ENCODE measurements around the gene HNRNPA2B1.
"Not testable (repeated sequence)": the region's sequence is repeated elsewhere in the genome, so short reads cannot be mapped to it uniquely, and the experiment has no call there.

The HNRNPA2B1 gene

GRCh38 chr7:26183545-26184280 lies 16.8 kb downstream of the HNRNPA2B1 start:
- no peak for DNase-seq

GRCh38 chr7:26182706-26183105 lies 17.8 kb downstream of the HNRNPA2B1 start:
- DNase-seq: no peak

GRCh38 chr7:26182283-26182682 lies 18.3 kb downstream of the HNRNPA2B1 start:
- DNase-seq: no peak

- no peak for DNase-seq
These were observed 18.9 kb downstream of the HNRNPA2B1 start for GRCh38 chr7:26181474-26182227.

GRCh38 chr7:26180792-26181198 lies 19.8 kb downstream of the HNRNPA2B1 start:
- no peak for DNase-seq

- no peak for DNase-seq
These were observed 20.6 kb downstream of the HNRNPA2B1 start for GRCh38 chr7:26179826-26180497.

- DNase-seq: no peak
These were observed 21.1 kb downstream of the HNRNPA2B1 start for GRCh38 chr7:26179422-26179821.

GRCh38 chr7:26178272-26178960 lies 22.1 kb downstream of the HNRNPA2B1 start:
- no peak for DNase-seq

GRCh38 chr7:26177269-26177668 lies 23.3 kb downstream of the HNRNPA2B1 start:
- not testable (repeated sequence) for DNase-seq

- DNase-seq: not testable (repeated sequence)
These were observed 23.9 kb downstream of the HNRNPA2B1 start for GRCh38 chr7:26176696-26177095.

GRCh38 chr7:26175903-26176302 lies 24.6 kb downstream of the HNRNPA2B1 start:
- not testable (repeated sequence) for DNase-seq

- DNase-seq: no peak
These were observed 28.5 kb downstream of the HNRNPA2B1 start for GRCh38 chr7:26172048-26172447.

- no peak for DNase-seq
These were observed 28.9 kb downstream of the HNRNPA2B1 start for GRCh38 chr7:26171601-26172000.

- no peak for DNase-seq
These were observed 29.9 kb downstream of the HNRNPA2B1 start for GRCh38 chr7:26170663-26171062.

- DNase-seq: no peak
These were observed 31.3 kb downstream of the HNRNPA2B1 start for GRCh38 chr7:26169271-26169670.

GRCh38 chr7:26168458-26169023 lies 32.0 kb downstream of the HNRNPA2B1 start:
- DNase-seq: no peak

GRCh38 chr7:26167303-26167934 lies 33.1 kb downstream of the HNRNPA2B1 start:
- no peak for DNase-seq

- no peak for DNase-seq
These were observed 33.8 kb downstream of the HNRNPA2B1 start for GRCh38 chr7:26166684-26167266.

GRCh38 chr7:26165950-26166683 lies 34.4 kb downstream of the HNRNPA2B1 start:
- no peak for DNase-seq

GRCh38 chr7:26163804-26164203 lies 36.7 kb downstream of the HNRNPA2B1 start:
- not testable (repeated sequence) for DNase-seq

GRCh38 chr7:26162431-26162830 lies 38.1 kb downstream of the HNRNPA2B1 start:
- DNase-seq: no peak
